ENCODE measurements around the gene DCDC2C.

- TF ChIP-seq CTCF (IDR thresholded peaks at IDR 0.05), result no peak
- no peak for TF ChIP-seq EZH2phosphoT487 (IDR thresholded peaks at IDR 0.05)
Measured at GRCh38 chr2:3670941-3671340, 32.4 kb upstream of the DCDC2C start.

Measured in neural progenitor cell (in vitro differentiated cells).